Endothelial cell of umbilical vein (primary cell): ENCODE data around the gene ZNF687.

ENCODE experiments used
- CTCF ChIP-seq, 2 donors: IDR thresholded peaks; 1 replicate in 1 of 2; 2 replicates in 1 of 2; pipeline ENCODE4 v1.5.1; 2011; ENCODE audit warnings: low read length in 2 of 2, mild to moderate bottlenecking in 2 of 2, moderate library complexity in 2 of 2, control low read depth in 1 of 2, inconsistent platforms in 1 of 2, low read depth in 1 of 2; ENCODE audit not compliant: insufficient read depth in 1 of 2; ENCODE audit errors: extremely low read depth in 1 of 2
- EZH2 ChIP-seq: IDR thresholded peaks from 2 replicates; pipeline ENCODE4 v1.6.1; 2012; ENCODE audit warnings: borderline replicate concordance, low read depth, mild to moderate bottlenecking, moderate library complexity, low read length, inconsistent platforms; ENCODE audit not compliant: severe bottlenecking
- MAX ChIP-seq: IDR thresholded peaks from 2 replicates; pipeline ENCODE4 v1.6.1; 2011; ENCODE audit not compliant: insufficient read depth, insufficient read length
- MYC ChIP-seq: IDR thresholded peaks from one replicate; pipeline ENCODE4 v1.6.1; 2011; ENCODE audit warnings: mild to moderate bottlenecking, low read depth, low read length
- POLR2A ChIP-seq: IDR thresholded peaks from 2 replicates; pipeline ENCODE4 v1.6.1; 2012; ENCODE audit warnings: low read depth, mild to moderate bottlenecking, control low read depth, low read length
- POLR2AphosphoS5 ChIP-seq: IDR thresholded peaks from 2 replicates; pipeline ENCODE4 v1.6.1; 2012; ENCODE audit warnings: low read depth, mild to moderate bottlenecking, control low read depth, low read length, moderate library complexity; ENCODE audit not compliant: insufficient read depth

- TF ChIP-seq CTCF (IDR thresholded peaks at IDR 0.05; ENCODE audit: extremely low read depth in 1 of 2, insufficient read depth in 1 of 2, low read depth in 1 of 2, low read length in 2 of 2) (peak; percentile 65 to 72), POLR2A (no peak), EZH2 (no peak), MYC (no peak), POLR2AphosphoS5 (no peak), MAX (no peak)
Measured at GRCh38 chr1:151251656-151252470, 30.2 kb upstream of the ZNF687 start.
